Liver (tissue), 9 donors: Measurements from ENCODE around the gene ATP2A3. TPM values are rescaled to one million over a fixed set of nuclear protein-coding genes. Genes with fewer than 3 reads are reported as not detected.

ENCODE experiments used
- DNase-seq: peaks from one replicate; pipeline ENCODE4 v3.0.0-alpha.2; 2017; ENCODE audit warnings: low spot score
- H3K27ac ChIP-seq, 2 donors: one replicate each; pipeline ENCODE4 v1.7.0; 2013; ENCODE audit warnings: inconsistent platforms in 2 of 2, low read length in 2 of 2, control low read depth in 1 of 2, low read depth in 1 of 2, mild to moderate bottlenecking in 1 of 2
- H3K27me3 ChIP-seq, 4 donors: one replicate each; pipeline versions ENCODE4 v1.6.1 to v1.7.0; 2013; ENCODE audit warnings: low read length in 3 of 4, inconsistent platforms in 1 of 4, mild to moderate bottlenecking in 1 of 4, moderate library complexity in 1 of 4; ENCODE audit not compliant: control insufficient read depth in 4 of 4, insufficient read depth in 4 of 4
- H3K36me3 ChIP-seq, 4 donors: one replicate each; pipeline versions ENCODE4 v1.6.1 to v1.7.0; 2013; ENCODE audit warnings: low read length in 3 of 4, mild to moderate bottlenecking in 3 of 4, low read depth in 1 of 4, moderate library complexity in 1 of 4; ENCODE audit not compliant: control insufficient read depth in 4 of 4, insufficient read depth in 3 of 4
- H3K4me1 ChIP-seq, 4 donors: one replicate each; pipeline versions ENCODE4 v1.6.1 to v1.7.0; 2013; ENCODE audit warnings: low read length in 3 of 4, mild to moderate bottlenecking in 3 of 4, moderate library complexity in 1 of 4; ENCODE audit not compliant: control insufficient read depth in 4 of 4, insufficient read depth in 4 of 4
- H3K4me3 ChIP-seq, 3 donors: one replicate each; pipeline versions ENCODE4 v1.6.1 to v1.7.0; 2013; ENCODE audit warnings: low read length in 3 of 3, control low read depth in 1 of 3, low read depth in 1 of 3, mild to moderate bottlenecking in 1 of 3
- H3K9ac ChIP-seq, 2 donors: one replicate each; pipeline ENCODE4 v1.7.0; 2013; ENCODE audit warnings: low read length in 2 of 2, mild to moderate bottlenecking in 2 of 2, moderate library complexity in 2 of 2, control low read depth in 1 of 2, low read depth in 1 of 2
- H3K9me3 ChIP-seq, 4 donors: one replicate each; pipeline versions ENCODE4 v1.6.1 to v1.7.0; 2013; ENCODE audit warnings: low read length in 3 of 4; ENCODE audit not compliant: control insufficient read depth in 4 of 4
- EGR1 ChIP-seq, 2 donors: IDR thresholded peaks; 2 replicates each; pipeline ENCODE4 v1.6.1; 2016 to 2018; ENCODE audit warnings: antibody characterized with exemption in 2 of 2, low read depth in 2 of 2
- FOXA1 ChIP-seq: IDR thresholded peaks from 2 replicates; pipeline ENCODE4 v1.6.1; 2016; ENCODE audit warnings: antibody characterized with exemption
- HNF4A ChIP-seq, 2 donors: conservative IDR thresholded peaks; 2 replicates each; pipeline ENCODE4 v1.6.1; 2016; ENCODE audit warnings: antibody characterized with exemption in 2 of 2, mild to moderate bottlenecking in 2 of 2
- HNF4G ChIP-seq: IDR thresholded peaks from 2 replicates; pipeline ENCODE4 v1.6.1; 2016; ENCODE audit warnings: antibody characterized with exemption
- JUND ChIP-seq, 2 donors: IDR thresholded peaks; 2 replicates each; pipeline ENCODE4 v1.6.1; 2016; ENCODE audit warnings: antibody characterized with exemption in 2 of 2
- NR2F2 ChIP-seq: IDR thresholded peaks from 2 replicates; pipeline ENCODE4 v1.6.1; 2016; ENCODE audit warnings: antibody characterized with exemption
- REST ChIP-seq: IDR thresholded peaks from 2 replicates; pipeline ENCODE4 v1.6.1; 2016; ENCODE audit warnings: antibody characterized with exemption, mild to moderate bottlenecking
- TAF1 ChIP-seq: conservative IDR thresholded peaks from 2 replicates; pipeline ENCODE4 v1.6.1; 2016; ENCODE audit warnings: antibody characterized with exemption, mild to moderate bottlenecking
- ZBTB33 ChIP-seq: IDR thresholded peaks from 2 replicates; pipeline ENCODE4 v1.6.1; 2016; ENCODE audit warnings: antibody characterized with exemption
- WGBS: extraction: QIAGEN DNeasy Blood & Tissue Kit; methylation state at CpG from one replicate; pipeline ENCODE4 v1.1.7; 2013; 5-methylcytosine and 5-hydroxymethylcytosine counted together
- polyA plus RNA-seq, 2 donors: library from polyadenylated mRNA; stranded (reverse) in 1 of 2; unstranded in 1 of 2; fragments of 200-250 nt in 1 of 2; fragments of >200 nt in 1 of 2; fragmentation: Nextera tagmentation in 1 of 2; extraction: Ambion mirVana in 1 of 2; gene quantifications; one replicate each; pipeline versions ENCODE4 v1.2.1 to v1.2.3, GENCODE V29; 2013 to 2015
- total RNA-seq, 2 donors: library from RNA; depleted of rRNA; stranded (reverse); fragments of >200 nt; gene quantifications; one replicate each; pipeline ENCODE4 v1.2.3, GENCODE V29; 2014
- TF ChIP-seq, protein P1 (sequence below): fragments of 150-350 bp; IDR thresholded peaks from 2 replicates; pipeline ENCODE4 v1.5.1; 2017; ENCODE audit warnings: improper control_type of control experiment, low read depth, low read length; ENCODE audit not compliant: missing input control
- TF ChIP-seq, protein P2 (sequence below): IDR thresholded peaks from 2 replicates; pipeline ENCODE4 v1.6.1; 2016; ENCODE audit warnings: antibody characterized with exemption
- donor health status: healthy.
- donor health status: healthy.
- donor health status: healthy.
- donor health status: healthy.
- donor health status: healthy.

ATP2A3 gene
- total and polyA plus RNA-seq, 4 donors: 1.4 to 17.1 (median 3.2) TPM

GRCh38 chr17:3915995-3916696 is 48.1 kb downstream of the ATP2A3 start, which contains the start of gene P2RX1 (continued):
- TF ChIP-seq REST (no peak), ZBTB33 (no peak), TAF1 (no peak)

GRCh38 chr17:3915581-3915994 is 48.6 kb downstream of the ATP2A3 start:
- no peak for DNase-seq
- H3K36me3 ChIP-seq: no peaks in the 10 kb centered on the region
- peaks cover 0 to 4% (median 2%) of the 10 kb centered on the region in 4 donors for H3K4me1 ChIP-seq
- H3K27ac ChIP-seq: peak overlapping the region in 1 of 2 donors; percentile 53
- no peaks in the 10 kb centered on the region for H3K9me3 ChIP-seq
- no peaks in the 10 kb centered on the region for H3K27me3 ChIP-seq
- no peak for TF ChIP-seq REST
- TF ChIP-seq, protein P1, sequence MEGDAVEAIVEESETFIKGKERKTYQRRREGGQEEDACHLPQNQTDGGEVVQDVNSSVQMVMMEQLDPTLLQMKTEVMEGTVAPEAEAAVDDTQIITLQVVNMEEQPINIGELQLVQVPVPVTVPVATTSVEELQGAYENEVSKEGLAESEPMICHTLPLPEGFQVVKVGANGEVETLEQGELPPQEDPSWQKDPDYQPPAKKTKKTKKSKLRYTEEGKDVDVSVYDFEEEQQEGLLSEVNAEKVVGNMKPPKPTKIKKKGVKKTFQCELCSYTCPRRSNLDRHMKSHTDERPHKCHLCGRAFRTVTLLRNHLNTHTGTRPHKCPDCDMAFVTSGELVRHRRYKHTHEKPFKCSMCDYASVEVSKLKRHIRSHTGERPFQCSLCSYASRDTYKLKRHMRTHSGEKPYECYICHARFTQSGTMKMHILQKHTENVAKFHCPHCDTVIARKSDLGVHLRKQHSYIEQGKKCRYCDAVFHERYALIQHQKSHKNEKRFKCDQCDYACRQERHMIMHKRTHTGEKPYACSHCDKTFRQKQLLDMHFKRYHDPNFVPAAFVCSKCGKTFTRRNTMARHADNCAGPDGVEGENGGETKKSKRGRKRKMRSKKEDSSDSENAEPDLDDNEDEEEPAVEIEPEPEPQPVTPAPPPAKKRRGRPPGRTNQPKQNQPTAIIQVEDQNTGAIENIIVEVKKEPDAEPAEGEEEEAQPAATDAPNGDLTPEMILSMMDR: no peak
- no peak for TF ChIP-seq HNF4A (conservative IDR thresholded peaks at IDR 0.05)
- TF ChIP-seq FOXA1: no peak
- TF ChIP-seq HNF4G: no peak
- no peak for TF ChIP-seq TAF1
- TF ChIP-seq EGR1 (IDR thresholded peaks at IDR 0.05; ENCODE audit: low read depth in 2 of 2): no peak
- TF ChIP-seq JUND (IDR thresholded peaks at IDR 0.05): no peak
- TF ChIP-seq, protein P2, sequence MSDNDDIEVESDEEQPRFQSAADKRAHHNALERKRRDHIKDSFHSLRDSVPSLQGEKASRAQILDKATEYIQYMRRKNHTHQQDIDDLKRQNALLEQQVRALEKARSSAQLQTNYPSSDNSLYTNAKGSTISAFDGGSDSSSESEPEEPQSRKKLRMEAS: no peak
- no peak for TF ChIP-seq NR2F2
- no peak overlapping the region for H3K9ac ChIP-seq
- WGBS: 76% methylated on average over 13 of the region's 13 CpGs
- no peak overlapping the region for H3K4me3 ChIP-seq
